Activated CD8-positive, alpha-beta T cell treated with anti-CD3 and anti-CD28 coated beads for 36 hours (primary cell): ENCODE data around the gene PARVA. TPM values are rescaled to one million over a fixed set of nuclear protein-coding genes. Genes with fewer than 3 reads are reported as not detected.

Experiments
- ATAC-seq: fragments of 200-7000 bp; cut with Tn5 transposase; one replicate; pipeline ENCODE4 v1.10.0; 2021; ENCODE audit warnings: mild to moderate bottlenecking, moderate library complexity
- CTCF ChIA-PET: fragments of 350-600 bp; sonication (Branson Sonifier 250); formaldehyde crosslinking; loops from one replicate; lab custom pipeline; 2021; ENCODE audit warnings: antibody characterized with exemption; lab: Charles Lee
- POLR2A ChIA-PET: fragments of 350-600 bp; sonication (Branson Sonifier 250); formaldehyde crosslinking; loops from one replicate; lab custom pipeline; 2021; ENCODE audit warnings: antibody characterized with exemption; lab: Charles Lee
- DNase-seq: peaks from one replicate; pipeline ENCODE4 v3.0.0-alpha.2; 2020
- H3K27ac Mint-ChIP-seq: one replicate; pipeline ENCODE4 v1.8.0; 2021; ENCODE audit warnings: mild to moderate bottlenecking, mixed read lengths
- H3K27me3 Mint-ChIP-seq: one replicate; pipeline ENCODE4 v1.8.0; 2021; ENCODE audit warnings: mixed read lengths
- H3K36me3 Mint-ChIP-seq: one replicate; pipeline ENCODE4 v1.8.0; 2021; ENCODE audit warnings: low read depth, mixed read lengths
- H3K4me1 Mint-ChIP-seq: one replicate; pipeline ENCODE4 v1.8.0; 2021; ENCODE audit warnings: low read depth, mixed read lengths
- H3K4me3 Mint-ChIP-seq: one replicate; pipeline ENCODE4 v1.8.0; 2021; ENCODE audit warnings: mild to moderate bottlenecking, moderate library complexity, mixed read lengths
- H3K9me3 Mint-ChIP-seq: one replicate; pipeline ENCODE4 v1.8.0; 2021; ENCODE audit warnings: mixed read lengths
- CTCF ChIP-seq: fragments of 200-600 bp; IDR thresholded peaks from one replicate; pipeline ENCODE4 v1.8.0; 2022; ENCODE audit warnings: antibody characterized with exemption, mild to moderate bottlenecking
- intact Hi-C: fragments of 100-400 bp; cut with micrococcal nuclease; formaldehyde crosslinking; loops from one replicate; pipeline ENCODE4 v1.10.0; 2022
- total RNA-seq, 2 experiments: library from RNA; stranded (reverse); gene quantifications; one replicate each; pipeline ENCODE4 v1.2.3, GENCODE V29; 2021

Gene PARVA
- total RNA-seq, 2 experiments from 2014 or later = not detected

- ATAC-seq (no peak), DNase-seq (peak; percentile 86)
- no peak overlapping the region for H3K27ac Mint-ChIP-seq
- H3K9me3 Mint-ChIP-seq = no peaks in the 10 kb centered on the region
- H3K4me1 Mint-ChIP-seq = peaks cover 3% of the 10 kb centered on the region
- peaks cover 2% of the 10 kb centered on the region for H3K36me3 Mint-ChIP-seq
- no peak overlapping the region for H3K4me3 Mint-ChIP-seq
- no peaks in the 10 kb centered on the region for H3K27me3 Mint-ChIP-seq
- CTCF ChIA-PET = interaction anchor here (0.6 to 5.9 kb wide), 71 partner anchors 10 to 894 kb away, joined by 3 to 120 read pairs (median 4); no protein-coding TSS in a partner anchor
- TF ChIP-seq CTCF = peak; percentile 86
- intact Hi-C loops = loop anchor here (2.0 to 10.0 kb wide), 2 partner anchors 73 to 557 kb away; no protein-coding TSS in a partner anchor
- POLR2A ChIA-PET = interaction anchor here (0.7 kb wide), 1 partner anchor 563 kb away, joined by 3 read pairs; no protein-coding TSS in a partner anchor
These were observed 46.0 kb upstream of the PARVA start for GRCh38 chr11:12331239-12331874.

- DNase-seq = no peak
- no peak overlapping the region for H3K27ac Mint-ChIP-seq
- H3K4me3 Mint-ChIP-seq = no peak overlapping the region
- peaks cover 5% of the 10 kb centered on the region for H3K36me3 Mint-ChIP-seq
- no peaks in the 10 kb centered on the region for H3K4me1 Mint-ChIP-seq
- CTCF ChIA-PET = interaction anchor here (1.7 kb wide), 1 partner anchor 12 kb away, joined by 12 read pairs; no protein-coding TSS in a partner anchor
- intact Hi-C loops = no loop called here
- no peaks in the 10 kb centered on the region for H3K9me3 Mint-ChIP-seq
- H3K27me3 Mint-ChIP-seq = no peaks in the 10 kb centered on the region
- POLR2A ChIA-PET = no interaction called here
- ATAC-seq = no peak
- TF ChIP-seq CTCF = no peak
These were observed 33.8 kb upstream of the PARVA start for GRCh38 chr11:12343526-12343925.

- no peak for TF ChIP-seq CTCF
- H3K9me3 Mint-ChIP-seq = no peaks in the 10 kb centered on the region
- H3K27me3 Mint-ChIP-seq = no peaks in the 10 kb centered on the region
- no peaks in the 10 kb centered on the region for H3K36me3 Mint-ChIP-seq
- H3K4me1 Mint-ChIP-seq = peaks cover 38% of the 10 kb centered on the region
- ATAC-seq = no peak
- ChIA-PET CTCF (interaction anchor here (1.0 to 1.3 kb wide), 2 partner anchors 22 to 64 kb away, joined by 3 read pairs; no protein-coding TSS in a partner anchor), POLR2A (no interaction called here)
- no peak overlapping the region for H3K27ac Mint-ChIP-seq
- DNase-seq = no peak
- intact Hi-C loops = no loop called here
- no peak overlapping the region for H3K4me3 Mint-ChIP-seq
These were observed 23.8 kb upstream of the PARVA start for GRCh38 chr11:12353534-12353933.

GRCh38 chr11:12354750-12355545, 22.4 kb upstream of the PARVA start:
- DNase-seq (no peak), ATAC-seq (no peak)
- H3K27me3 Mint-ChIP-seq = no peaks in the 10 kb centered on the region
- intact Hi-C loops = no loop called here
- H3K9me3 Mint-ChIP-seq = no peaks in the 10 kb centered on the region
- no peak overlapping the region for H3K27ac Mint-ChIP-seq
- ChIA-PET CTCF (interaction anchor here (1.3 kb wide), 1 partner anchor 66 kb away, joined by 3 read pairs; no protein-coding TSS in a partner anchor), POLR2A (no interaction called here)
- no peak for TF ChIP-seq CTCF
- peaks cover 36% of the 10 kb centered on the region for H3K4me1 Mint-ChIP-seq
- no peak overlapping the region for H3K4me3 Mint-ChIP-seq
- H3K36me3 Mint-ChIP-seq = no peaks in the 10 kb centered on the region
